SK-N-SH (cell line): Measurements from ENCODE around the gene CRYBG2. TPM values are rescaled to one million over a fixed set of nuclear protein-coding genes. Genes with fewer than 3 reads are reported as not detected.
A peak's percentile ranks its signal among the peaks of the same experiment; 100 is the strongest.

ENCODE experiments used
- CTCF ChIA-PET: fragments of 300-600, 350-600 bp; formaldehyde crosslinking; extraction: SDS; loops from one replicate; lab custom pipeline; 2021; lab: Yijun Ruan, JAX
- POLR2A ChIA-PET: fragments of 350-600 bp; sonication (Branson Sonifier 250); formaldehyde crosslinking; extraction: SDS; loops from one replicate; lab custom pipeline; 2020; ENCODE audit warnings: antibody characterized with exemption, inconsistent platforms; lab: Yijun Ruan, JAX
- DNase-seq: peaks from one replicate; pipeline ENCODE4 v3.0.0; 2012
- H2AFZ ChIP-seq: fragments of 200-600 bp; sonication (generic); 2 replicates; pipeline ENCODE4 v1.8.1; 2016; ENCODE audit warnings: antibody characterized with exemption, mild to moderate bottlenecking, low read depth
- H3F3A ChIP-seq: fragments of 200-600 bp; sonication (generic); replicated peaks from 2 replicates; pipeline ENCODE3; 2016; ENCODE audit warnings: antibody characterized with exemption, mild to moderate bottlenecking; ENCODE audit not compliant: insufficient read depth
- H3K27ac ChIP-seq, 2 experiments: fragments of 200-500 bp in 1 of 2; fragments of 200-600 bp in 1 of 2; sonication (Bioruptor generic) in 1 of 2; sonication (generic), shearing (Covaris generic) in 1 of 2; 2 replicates each; pipeline versions ENCODE4 v1.5.1 to v1.6.1; 2014 to 2016; ENCODE audit warnings: low read depth in 2 of 2, inconsistent platforms in 1 of 2, low read length in 1 of 2, mild to moderate bottlenecking in 1 of 2, mixed read lengths in 1 of 2
- H3K27me3 ChIP-seq: fragments of 200-600 bp; sonication (generic), shearing (Covaris generic); 2 replicates; pipeline ENCODE4 v1.6.1; 2016; ENCODE audit warnings: mixed run types; ENCODE audit not compliant: insufficient read depth
- H3K36me3 ChIP-seq, 2 experiments: fragments of 200-500 bp in 1 of 2; fragments of 200-600 bp in 1 of 2; sonication (Bioruptor generic) in 1 of 2; sonication (generic) in 1 of 2; replicated peaks in 1 of 2; 2 replicates each; pipeline versions ENCODE3 to v1.5.1; 2014 to 2016; ENCODE audit warnings: low read length in 1 of 2, mild to moderate bottlenecking in 1 of 2; ENCODE audit not compliant: insufficient read depth in 2 of 2, control insufficient read depth in 1 of 2
- H3K4me1 ChIP-seq, 2 experiments: fragments of 200-500 bp in 1 of 2; fragments of 200-600 bp in 1 of 2; sonication (Bioruptor generic) in 1 of 2; sonication (generic), shearing (Covaris generic) in 1 of 2; 2 replicates each; pipeline versions ENCODE4 v1.5.1 to v1.6.1; 2014 to 2016; ENCODE audit warnings: low read depth in 1 of 2, low read length in 1 of 2, mixed run types in 1 of 2; ENCODE audit not compliant: insufficient read depth in 2 of 2, control insufficient read depth in 1 of 2
- H3K4me2 ChIP-seq: fragments of 200-600 bp; sonication (generic), shearing (Covaris generic); 2 replicates; pipeline ENCODE4 v1.6.1; 2017; ENCODE audit warnings: mixed run types
- H3K4me3 ChIP-seq, 2 experiments: fragments of 200-500 bp in 1 of 2; fragments of 200-600 bp in 1 of 2; sonication (Bioruptor generic) in 1 of 2; sonication (generic), shearing (Covaris generic) in 1 of 2; 2 replicates each; pipeline versions ENCODE4 v1.5.1 to v1.8.1; 2014 to 2016; ENCODE audit warnings: low read depth in 2 of 2, inconsistent platforms in 1 of 2, low read length in 1 of 2, mild to moderate bottlenecking in 1 of 2, mixed read lengths in 1 of 2, moderate library complexity in 1 of 2
- H3K79me2 ChIP-seq: fragments of 200-600 bp; sonication (generic); 2 replicates; pipeline ENCODE4 v1.8.1; 2017; ENCODE audit warnings: mild to moderate bottlenecking; ENCODE audit not compliant: insufficient read depth
- H3K9ac ChIP-seq: fragments of 200-600 bp; sonication (generic); 2 replicates; pipeline ENCODE4 v1.6.1; 2017; ENCODE audit warnings: mixed run types
- H3K9me2 ChIP-seq: fragments of 200-600 bp; sonication (generic); 2 replicates; pipeline ENCODE4 v1.6.1; 2017; ENCODE audit warnings: mixed run types
- H3K9me3 ChIP-seq: fragments of 200-600 bp; sonication (generic); 2 replicates; pipeline ENCODE4 v1.6.1; 2017; ENCODE audit warnings: mixed run types, mild to moderate bottlenecking, moderate library complexity
- H4K20me1 ChIP-seq: fragments of 200-600 bp; sonication (generic); 2 replicates; pipeline ENCODE4 v1.6.1; 2017; ENCODE audit warnings: mild to moderate bottlenecking, mixed run types; ENCODE audit not compliant: insufficient read depth
- CHD2 ChIP-seq: fragments of 150-350 bp; IDR thresholded peaks from 2 replicates; pipeline ENCODE4 v1.6.1; 2018; ENCODE audit warnings: low read length; ENCODE audit not compliant: partially characterized antibody
- EP300 ChIP-seq, 2 experiments: IDR thresholded peaks; 2 replicates each; pipeline versions ENCODE4 v1.4.0 to v1.6.1; 2012; ENCODE audit warnings: borderline replicate concordance in 1 of 2, low read depth in 1 of 2, low read length in 1 of 2
- EZH2phosphoT487 ChIP-seq: fragments of 200-600 bp; sonication (generic); IDR thresholded peaks from 2 replicates; pipeline ENCODE4 v1.6.1; 2017; ENCODE audit warnings: low read depth, mixed run types, mild to moderate bottlenecking, antibody characterized with exemption, moderate library complexity, borderline replicate concordance
- FOSL2 ChIP-seq: IDR thresholded peaks from 2 replicates; pipeline ENCODE4 v1.4.0; 2012; ENCODE audit warnings: low read depth, mild to moderate bottlenecking, moderate library complexity, borderline replicate concordance
- FOXJ3 ChIP-seq: sonication (generic); formaldehyde crosslinking; IDR thresholded peaks from 2 replicates; pipeline ENCODE4 v1.5.1; 2020; ENCODE audit warnings: mild to moderate bottlenecking, missing genetic modification reagents
- FOXM1 ChIP-seq: IDR thresholded peaks from 2 replicates; pipeline ENCODE4 v1.4.0; 2012; ENCODE audit warnings: low read depth, mild to moderate bottlenecking
- GABPA ChIP-seq: IDR thresholded peaks from 2 replicates; pipeline ENCODE4 v1.4.0; 2012; ENCODE audit warnings: low read depth, mild to moderate bottlenecking
- IRF3 ChIP-seq: fragments of 150-350 bp; IDR thresholded peaks from 2 replicates; pipeline ENCODE4 v1.6.1; 2016; ENCODE audit warnings: mild to moderate bottlenecking, low read depth, low read length
- JUND ChIP-seq: IDR thresholded peaks from 2 replicates; pipeline ENCODE4 v1.4.0; 2012
- NFIC ChIP-seq: IDR thresholded peaks from 2 replicates; pipeline ENCODE4 v1.4.0; 2012; ENCODE audit warnings: borderline replicate concordance
- NRF1 ChIP-seq: IDR thresholded peaks from 2 replicates; pipeline ENCODE4 v1.6.1; 2012; ENCODE audit warnings: low read depth, mild to moderate bottlenecking, low read length
- RCOR1 ChIP-seq: fragments of 150-350 bp; IDR thresholded peaks from 2 replicates; pipeline ENCODE4 v1.6.1; 2017; ENCODE audit warnings: antibody characterized with exemption, low read length
- RFX5 ChIP-seq: IDR thresholded peaks from 2 replicates; pipeline ENCODE4 v1.6.1; 2012; ENCODE audit warnings: mild to moderate bottlenecking, improper control_type of control experiment, low read length
- RXRA ChIP-seq: IDR thresholded peaks from 2 replicates; pipeline ENCODE4 v1.4.0; 2012; ENCODE audit warnings: low read depth, mild to moderate bottlenecking, borderline replicate concordance
- SIN3A ChIP-seq: IDR thresholded peaks from 2 replicates; pipeline ENCODE4 v1.6.1; 2012; ENCODE audit warnings: low read depth, mild to moderate bottlenecking, low read length, moderate library complexity, borderline replicate concordance
- TAF1 ChIP-seq: IDR thresholded peaks from 2 replicates; pipeline ENCODE4 v1.6.1; 2012; ENCODE audit warnings: low read depth, mild to moderate bottlenecking, low read length, moderate library complexity, borderline replicate concordance
- TCF12 ChIP-seq: IDR thresholded peaks from 2 replicates; pipeline ENCODE4 v1.4.0; 2012
- TEAD4 ChIP-seq: IDR thresholded peaks from 2 replicates; pipeline ENCODE4 v1.4.0; 2012; ENCODE audit warnings: mild to moderate bottlenecking, borderline replicate concordance; ENCODE audit not compliant: insufficient read depth
- USF1 ChIP-seq: IDR thresholded peaks from 2 replicates; pipeline ENCODE4 v1.4.0; 2012; ENCODE audit warnings: low read depth, borderline replicate concordance
- YY1 ChIP-seq: IDR thresholded peaks from 2 replicates; pipeline ENCODE4 v1.4.0; 2012; ENCODE audit warnings: low read depth, mild to moderate bottlenecking
- ZBTB33 ChIP-seq: IDR thresholded peaks from 2 replicates; pipeline ENCODE4 v1.4.0; 2012; ENCODE audit warnings: low read depth, borderline replicate concordance
- WGBS: methylation state at CpG from one replicate; pipeline ENCODE4 v1.1.6; 2017; ENCODE audit warnings: low lambda C conversion rate; 5-methylcytosine and 5-hydroxymethylcytosine counted together
- polyA plus RNA-seq, 3 experiments: library from polyadenylated mRNA; depleted of rRNA; stranded (reverse); fragments of >200 nt; gene quantifications; 2 replicates each; pipeline ENCODE4 v1.2.3, GENCODE V29; 2012
- TF ChIP-seq, protein P1 (sequence below): IDR thresholded peaks from 2 replicates; pipeline ENCODE4 v1.4.0; 2012; ENCODE audit warnings: low read depth
- TF ChIP-seq, protein P2 (sequence below): fragments of 150-350 bp; IDR thresholded peaks from 2 replicates; pipeline ENCODE4 v1.6.1; 2017; ENCODE audit warnings: antibody characterized with exemption, low read length, low read depth, borderline replicate concordance

The CRYBG2 gene
- polyA plus RNA-seq, 1 of the 3 experiments (the other 2 are of a cell fraction) = 0.08 TPM

GRCh38 chr1:26378088-26378878 lies 24.4 kb upstream of the CRYBG2 start (continued):
- TF ChIP-seq EP300 (IDR thresholded peaks at IDR 0.05; ENCODE audit: borderline replicate concordance in 1 of 2, low read depth in 1 of 2, low read length in 1 of 2) (peak in 1 of 2 experiments; percentile 29; a peak in 2 of 4 replicates), RCOR1 (no peak), FOXM1 (no peak), CHD2 (no peak), EZH2phosphoT487 (no peak), RXRA (no peak), RFX5 (no peak), TAF1 (no peak)
- TF ChIP-seq, protein P1, sequence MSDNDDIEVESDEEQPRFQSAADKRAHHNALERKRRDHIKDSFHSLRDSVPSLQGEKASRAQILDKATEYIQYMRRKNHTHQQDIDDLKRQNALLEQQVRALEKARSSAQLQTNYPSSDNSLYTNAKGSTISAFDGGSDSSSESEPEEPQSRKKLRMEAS = peak; percentile 80
- TF ChIP-seq, protein P2, sequence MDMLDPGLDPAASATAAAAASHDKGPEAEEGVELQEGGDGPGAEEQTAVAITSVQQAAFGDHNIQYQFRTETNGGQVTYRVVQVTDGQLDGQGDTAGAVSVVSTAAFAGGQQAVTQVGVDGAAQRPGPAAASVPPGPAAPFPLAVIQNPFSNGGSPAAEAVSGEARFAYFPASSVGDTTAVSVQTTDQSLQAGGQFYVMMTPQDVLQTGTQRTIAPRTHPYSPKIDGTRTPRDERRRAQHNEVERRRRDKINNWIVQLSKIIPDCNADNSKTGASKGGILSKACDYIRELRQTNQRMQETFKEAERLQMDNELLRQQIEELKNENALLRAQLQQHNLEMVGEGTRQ = no peak

DNA sequence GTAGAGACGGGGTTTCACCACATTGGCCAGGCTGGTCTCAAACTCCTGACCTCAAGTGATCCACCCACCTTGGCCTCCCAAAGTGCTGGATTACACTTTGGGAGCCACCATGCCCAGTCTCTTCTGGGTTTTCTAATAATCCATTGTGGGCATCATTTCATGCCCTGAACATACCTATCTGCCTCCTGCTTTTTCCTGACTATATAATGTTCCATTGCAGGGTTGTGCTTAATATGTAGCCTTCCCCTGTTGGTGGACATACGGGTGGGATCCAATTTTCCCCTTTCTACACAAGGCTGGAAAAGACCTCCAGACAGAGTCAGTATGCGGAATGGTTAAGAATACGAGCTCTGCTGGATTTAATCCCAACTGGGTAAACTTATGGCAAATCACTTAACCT lies 22.1 kb upstream of the CRYBG2 start:
- H3K9ac ChIP-seq = no peak overlapping the region
- no peaks in the 10 kb centered on the region for H3K36me3 ChIP-seq
- H3F3A ChIP-seq = peaks cover 14% of the 10 kb centered on the region
- H2AFZ ChIP-seq = no peak overlapping the region
- no peaks in the 10 kb centered on the region for H4K20me1 ChIP-seq
- POLR2A ChIA-PET = no interaction called here
- no peaks in the 10 kb centered on the region for H3K27me3 ChIP-seq
- H3K27ac ChIP-seq = no peak overlapping the region
- H3K79me2 ChIP-seq = no peaks in the 10 kb centered on the region
- DNase-seq = no peak
- 83% methylated on average over 4 of the region's 4 CpGs for WGBS
- H3K4me2 ChIP-seq = no peak overlapping the region
- H3K9me2 ChIP-seq = no peaks in the 10 kb centered on the region
- no peak overlapping the region for H3K4me3 ChIP-seq
- no peaks in the 10 kb centered on the region for H3K9me3 ChIP-seq
- CTCF ChIA-PET = interaction anchor here (1.3 to 7.5 kb wide), 3 partner anchors 13 to 96 kb away, joined by 3 to 89 read pairs (median 4); partner anchors contain the start of gene SH3BGRL3
- peaks cover 0 to 6% of the 10 kb centered on the region in 2 experiments; a peak in 2 of 4 replicates for H3K4me1 ChIP-seq
- TF ChIP-seq SIN3A (no peak), YY1 (no peak), GABPA (no peak), NFIC (no peak), TCF12 (no peak), EP300 (IDR thresholded peaks at IDR 0.05; ENCODE audit: borderline replicate concordance in 1 of 2, low read depth in 1 of 2, low read length in 1 of 2) (no peak), NRF1 (no peak), FOSL2 (no peak), USF1 (no peak), ZBTB33 (no peak), IRF3 (no peak), FOXJ3 (CRISPR knock-in tag) (no peak), JUND (no peak), TEAD4 (no peak)
- TF ChIP-seq, protein P1 = no peak
- TF ChIP-seq, protein P2 = no peak
